HG03558 (cell line): ENCODE measurements around the gene CADM3.

Experiments used
- ATAC-seq: cut with Tn5 transposase; IDR thresholded peaks from one replicate; pipeline ENCODE4 v1.9.1; 2021; ENCODE audit warnings: moderate number of reproducible peaks; ENCODE audit not compliant: unreplicated experiment; ENCODE audit errors: extremely low read depth

CADM3 gene

DNA sequence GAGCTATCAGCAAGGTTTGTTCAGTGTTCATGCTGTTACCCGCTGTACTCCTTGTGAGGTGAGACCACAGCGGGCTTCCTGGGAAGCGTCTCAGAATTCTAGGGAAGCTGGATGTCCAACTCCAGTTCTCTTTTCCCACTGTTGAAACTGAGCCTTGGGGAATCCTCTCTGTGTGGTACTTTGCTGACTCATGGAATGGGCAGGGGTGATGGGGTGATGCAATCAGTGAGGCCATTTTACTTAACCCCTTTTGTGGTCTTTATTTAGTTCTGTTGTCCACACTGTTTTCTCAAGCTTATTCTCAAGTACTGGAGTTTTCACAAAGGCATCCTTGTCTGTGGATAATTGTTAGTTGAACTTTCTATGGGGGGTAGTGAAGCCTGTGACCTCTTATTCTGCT, 75.9 kb downstream of the CADM3 start:
- ATAC-seq = no peak

- no peak for ATAC-seq
Measured at GRCh38 chr1:159248311-159248710, 76.9 kb downstream of the CADM3 start.

GRCh38 chr1:159250638-159251216, 79.3 kb downstream of the CADM3 start:
- ATAC-seq = no peak
